NCI-H2171 (cell line): Measurements from ENCODE around the gene CDHR1.

Source experiments
- DNase-seq: peaks from one replicate; lab custom pipeline; 2025; lab: John Stamatoyannopoulos, UW

CDHR1 gene

DNA sequence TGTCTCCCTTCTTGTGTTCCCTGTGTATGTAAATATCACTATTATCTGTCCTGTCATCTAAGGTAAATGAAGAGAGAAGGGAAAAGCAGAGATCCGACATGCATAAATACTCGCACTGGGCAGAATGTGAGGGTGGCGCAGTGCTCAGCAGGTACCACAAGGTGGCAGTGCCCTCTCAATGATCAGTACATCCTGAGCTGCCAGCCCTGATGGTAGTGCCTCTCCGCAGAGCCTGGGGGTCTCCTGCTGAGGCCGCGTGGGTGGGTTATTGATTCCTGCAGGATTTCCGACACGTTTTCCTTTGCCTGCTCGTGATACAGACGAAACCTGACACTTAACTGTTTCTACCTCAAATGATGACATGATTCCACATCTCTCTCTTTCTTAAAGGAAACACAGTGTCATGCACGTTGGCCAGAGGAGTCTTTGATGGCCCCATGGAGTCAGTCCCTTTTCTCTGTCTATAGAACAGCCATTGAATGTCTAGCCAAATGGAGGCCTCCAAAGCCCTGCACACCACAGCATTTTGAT is 70.3 kb downstream of the CDHR1 start:
- peak; percentile 45 for DNase-seq

DNA sequence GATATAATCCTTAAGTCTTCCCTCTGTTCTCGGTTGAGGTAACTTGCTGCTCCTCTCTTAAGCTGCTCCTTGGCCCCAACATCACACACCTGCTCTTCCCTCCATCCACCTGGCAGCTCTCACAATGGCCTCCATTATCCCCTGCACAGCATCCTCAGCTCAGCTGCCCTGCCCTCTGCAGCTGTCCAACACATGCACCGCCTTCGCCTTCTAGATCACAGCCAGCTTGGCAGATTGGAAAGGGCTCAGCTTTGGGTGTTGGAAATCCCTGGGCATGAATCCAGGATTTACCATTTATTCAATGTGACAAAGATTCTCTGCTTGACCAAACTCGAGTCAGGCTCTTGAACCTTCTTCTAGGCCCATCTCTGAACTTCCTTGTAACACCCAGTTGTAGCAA is 71.1 kb downstream of the CDHR1 start:
- DNase-seq = peak; percentile 5

DNA sequence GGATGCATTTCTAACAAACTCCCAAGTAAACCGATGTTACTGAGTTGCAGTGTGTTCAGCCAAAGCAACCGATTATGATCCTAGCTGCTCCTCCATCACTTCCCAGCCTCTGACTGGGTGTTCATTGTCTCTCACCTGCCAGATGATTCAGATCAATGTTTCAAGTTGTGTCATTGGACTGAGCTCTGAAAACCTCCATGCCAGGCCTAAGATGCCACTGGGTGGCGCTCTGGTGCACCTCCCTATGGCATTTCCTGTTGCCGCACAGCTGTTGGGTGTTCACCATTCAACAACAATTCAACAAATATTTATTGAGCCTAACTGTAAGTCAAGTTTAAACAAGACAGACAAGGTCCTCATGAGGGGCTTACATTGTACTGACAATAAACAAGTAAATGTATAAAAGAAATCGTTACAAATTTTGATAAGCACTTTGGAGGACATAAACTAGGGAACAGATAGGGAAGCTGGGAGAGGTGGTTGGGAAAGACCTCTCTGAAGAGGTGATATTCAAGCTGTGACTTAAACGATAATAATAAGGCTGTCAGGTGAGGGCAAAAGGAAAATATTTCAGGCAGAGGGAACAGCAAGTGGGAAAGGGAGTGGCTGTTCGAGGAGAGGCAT is 73.3 kb downstream of the CDHR1 start:
- DNase-seq = no peak

DNA sequence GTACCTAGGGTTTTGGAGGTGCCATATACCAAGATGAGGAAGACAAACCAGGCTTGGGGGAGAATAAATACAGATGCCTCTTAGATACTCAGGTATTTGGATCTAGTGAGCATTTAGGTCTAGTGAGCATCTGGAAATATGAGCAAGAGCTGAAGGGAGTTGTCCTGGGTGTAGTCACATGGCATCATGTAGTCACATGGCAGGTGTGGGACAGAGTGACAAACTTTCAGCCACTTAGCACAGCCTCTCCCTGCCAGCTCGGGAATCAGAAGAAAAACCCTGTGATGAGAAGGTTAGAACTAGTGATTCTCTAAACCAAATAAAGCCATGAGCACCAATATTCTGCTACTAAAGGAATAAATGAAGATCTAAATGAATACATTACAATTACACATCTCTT is 74.8 kb downstream of the CDHR1 start:
- no peak for DNase-seq
